SW480 (cell line): Measurements from ENCODE around the gene CCDC127.

Experiments
- DNase-seq: peaks from one replicate; pipeline ENCODE4 v3.0.0-alpha.2; 2016; ENCODE audit warnings: low spot score

Gene CCDC127

DNA sequence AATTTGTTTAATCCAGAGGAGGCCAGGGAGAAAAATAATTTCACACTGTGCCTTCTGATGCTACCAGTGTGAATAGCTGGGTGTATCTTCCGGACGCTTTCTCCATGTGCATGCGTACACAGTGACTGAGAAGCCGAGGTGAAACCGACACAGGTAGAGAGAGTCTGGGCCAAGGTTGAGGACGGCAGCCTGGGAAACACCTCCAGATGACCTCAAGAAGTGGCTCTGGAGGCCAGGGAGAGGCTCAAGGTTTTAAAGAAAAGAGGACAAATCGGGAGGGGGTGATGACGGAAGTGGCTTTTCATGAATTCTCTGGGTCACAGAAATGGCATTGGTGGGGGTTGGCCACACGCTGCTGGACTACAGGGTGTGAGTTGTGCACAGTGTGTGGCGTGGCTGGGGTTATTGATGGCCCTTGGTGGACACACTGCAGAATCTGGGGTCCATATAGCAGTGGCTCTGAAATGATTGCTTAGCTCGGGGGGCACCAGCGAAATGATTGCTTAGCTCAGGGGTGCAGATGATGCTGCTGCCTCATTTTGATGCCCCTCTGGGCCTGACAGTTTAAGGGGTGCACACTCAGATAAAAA, 60.7 kb downstream of the CCDC127 start:
- DNase-seq, result no peak

DNA sequence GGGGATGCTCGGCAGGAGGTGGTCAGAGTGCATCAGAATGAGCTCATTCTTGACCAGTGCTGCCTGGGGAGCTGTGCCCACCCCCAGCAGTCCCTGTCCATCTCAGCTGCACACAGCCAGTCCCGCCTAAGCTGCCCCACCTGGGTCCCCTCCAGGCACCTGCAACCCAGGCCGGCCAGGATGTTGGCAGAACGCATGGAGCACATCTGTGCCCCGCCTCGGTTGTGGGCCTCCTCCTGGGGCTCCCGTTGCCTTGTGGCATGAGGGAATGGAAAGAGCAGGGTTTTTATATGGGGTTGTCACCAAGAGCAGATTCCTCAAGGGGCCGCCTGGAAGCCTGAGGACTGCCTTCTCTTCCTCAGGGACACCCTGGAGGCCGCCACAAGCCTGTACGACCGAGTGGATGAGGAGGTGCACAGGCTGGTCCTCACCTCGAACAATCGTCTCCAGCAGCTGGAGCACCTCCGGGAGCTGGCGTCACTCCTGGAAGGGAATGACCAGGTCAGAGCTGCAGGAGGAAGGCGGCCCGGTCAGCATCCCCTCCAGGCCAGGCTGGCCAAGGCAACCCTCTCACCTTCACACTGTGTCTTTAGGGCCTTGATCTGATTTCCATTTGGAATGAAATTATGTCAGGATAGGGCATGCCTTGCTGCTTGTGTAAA, 61.4 kb downstream of the CCDC127 start:
- no peak for DNase-seq

DNA sequence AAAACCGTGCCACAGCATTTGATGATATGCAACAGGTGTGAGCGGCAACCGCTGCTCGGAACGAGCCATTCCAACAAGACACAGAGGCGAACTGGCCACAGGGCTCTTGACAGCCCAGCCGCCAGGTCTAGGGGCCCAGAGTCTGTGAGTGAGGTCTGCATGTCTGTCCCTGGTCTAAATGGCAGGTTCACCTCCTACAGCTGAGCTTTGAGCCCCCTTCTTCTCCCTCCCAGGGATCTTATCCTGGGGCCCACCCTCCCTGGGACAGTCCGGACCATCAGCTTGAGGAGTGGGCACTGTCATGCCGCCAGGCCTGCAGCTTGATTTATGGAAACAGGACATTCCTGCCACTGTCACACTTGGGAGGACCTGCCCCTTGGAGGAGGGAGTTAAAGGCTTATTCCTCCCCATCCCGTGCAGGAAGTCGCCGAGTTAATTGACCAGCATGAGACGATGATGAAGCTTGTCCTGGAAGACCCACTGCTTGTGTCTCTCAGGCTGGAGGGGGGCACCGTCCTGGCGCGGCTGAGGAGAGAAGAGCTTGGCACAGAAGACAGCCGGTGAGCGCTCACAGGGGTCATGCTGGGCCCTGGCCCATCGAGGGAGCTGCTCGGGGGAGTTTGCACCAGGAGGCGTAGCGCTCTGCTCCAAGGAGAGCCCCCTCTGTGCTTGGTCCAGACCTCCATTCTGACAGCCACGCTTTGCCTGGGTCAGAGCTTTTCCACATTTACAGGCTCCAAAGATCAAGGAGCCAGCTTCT, 62.1 kb downstream of the CCDC127 start:
- no peak for DNase-seq

DNA sequence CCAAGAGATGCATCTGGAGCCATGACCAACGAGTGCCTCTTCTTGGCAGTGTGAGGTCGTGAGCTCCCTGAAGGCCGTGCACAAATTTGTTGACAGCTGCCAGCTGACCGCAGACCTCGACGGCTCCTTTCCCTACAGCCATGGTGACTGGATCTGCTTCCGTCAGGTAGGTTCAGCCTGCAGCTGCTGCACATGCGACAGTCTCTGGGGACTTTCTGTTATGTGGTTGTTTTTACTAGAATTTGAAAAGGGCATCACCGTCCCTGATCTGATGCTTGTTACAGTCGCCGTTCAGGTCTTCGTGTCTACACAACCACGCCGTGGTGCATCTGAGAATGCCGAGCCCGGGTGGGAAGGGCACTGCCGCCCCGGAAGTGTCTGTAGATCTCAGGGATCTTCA, 63.1 kb downstream of the CCDC127 start:
- DNase-seq, result no peak

DNA sequence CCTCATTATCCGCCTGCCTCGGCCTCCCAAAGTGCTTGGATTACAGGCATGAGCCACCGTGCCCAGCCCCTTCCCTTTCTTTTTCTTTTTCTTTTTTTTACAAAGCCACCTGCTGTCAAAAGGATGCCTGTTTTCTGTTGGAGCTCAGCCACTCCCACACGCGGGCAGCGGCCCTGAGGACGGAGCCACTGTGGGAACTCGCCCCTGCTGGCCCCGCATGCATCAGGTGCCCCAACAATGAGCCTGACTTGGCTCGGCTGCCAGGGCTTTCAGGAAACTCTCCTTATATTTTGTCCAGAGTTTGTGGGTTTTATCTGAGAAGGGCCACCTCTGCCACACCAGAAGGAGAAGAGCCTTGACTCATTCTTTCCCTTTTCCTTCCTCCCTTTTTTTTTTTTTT, 63.7 kb downstream of the CCDC127 start:
- no peak for DNase-seq

DNA sequence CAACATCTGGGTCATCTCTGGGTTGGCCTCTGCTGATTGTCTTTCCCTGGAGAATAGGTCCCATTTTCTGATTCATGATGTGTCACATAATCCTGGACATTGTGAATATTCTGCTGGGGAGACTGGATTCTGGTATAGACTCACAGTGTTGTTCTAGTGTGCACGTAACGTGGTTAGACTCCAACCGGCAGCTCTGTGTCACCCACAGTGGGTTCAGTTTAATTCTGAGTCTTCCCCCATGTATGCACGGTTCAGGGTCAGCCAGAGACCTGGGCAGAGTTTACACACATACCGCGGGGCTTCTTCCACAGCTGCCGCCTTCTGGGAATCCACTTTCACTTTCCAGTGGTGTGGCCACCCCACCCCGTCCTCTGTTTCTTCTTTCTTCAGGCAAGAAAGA, 64.7 kb downstream of the CCDC127 start:
- no peak for DNase-seq

DNA sequence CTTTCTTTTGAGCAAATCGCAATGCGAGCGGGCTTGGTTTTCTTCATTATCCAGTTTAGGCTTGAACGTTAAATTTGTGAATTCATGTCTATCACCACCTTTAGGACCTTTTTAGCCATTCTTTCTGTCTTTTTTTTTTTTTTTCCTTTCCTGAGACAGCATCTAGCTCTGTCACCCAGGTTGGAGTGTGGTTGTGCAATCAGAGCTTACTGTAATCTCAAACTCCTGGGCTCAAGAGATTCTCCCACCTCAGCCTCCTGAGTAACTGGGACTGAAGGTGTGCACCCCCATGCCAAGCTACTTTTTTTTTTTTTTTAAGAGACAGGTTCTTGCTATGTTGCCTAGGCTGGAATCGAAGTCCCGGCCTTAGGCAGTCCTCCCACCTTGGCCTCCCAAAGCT, 65.9 kb downstream of the CCDC127 start:
- DNase-seq, result no peak

DNA sequence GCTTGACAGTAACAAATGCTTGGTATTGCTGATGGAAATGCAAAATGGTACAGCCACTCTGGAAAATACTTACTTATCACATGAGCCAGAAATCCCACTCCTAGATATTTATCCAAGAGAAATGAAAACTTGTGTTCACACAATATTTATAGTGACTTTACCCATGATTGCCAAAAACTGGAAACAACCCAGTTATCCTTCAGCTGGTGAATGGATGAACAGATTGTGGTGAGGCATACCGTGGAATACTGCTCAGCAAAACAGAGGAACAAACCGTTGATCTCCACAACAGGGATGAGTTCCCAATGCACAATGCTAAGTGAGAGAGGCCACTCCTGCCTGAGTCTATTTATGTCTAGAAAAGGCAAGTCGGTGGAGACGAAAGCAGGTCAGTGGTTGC, 67.2 kb downstream of the CCDC127 start:
- DNase-seq, result no peak

DNA sequence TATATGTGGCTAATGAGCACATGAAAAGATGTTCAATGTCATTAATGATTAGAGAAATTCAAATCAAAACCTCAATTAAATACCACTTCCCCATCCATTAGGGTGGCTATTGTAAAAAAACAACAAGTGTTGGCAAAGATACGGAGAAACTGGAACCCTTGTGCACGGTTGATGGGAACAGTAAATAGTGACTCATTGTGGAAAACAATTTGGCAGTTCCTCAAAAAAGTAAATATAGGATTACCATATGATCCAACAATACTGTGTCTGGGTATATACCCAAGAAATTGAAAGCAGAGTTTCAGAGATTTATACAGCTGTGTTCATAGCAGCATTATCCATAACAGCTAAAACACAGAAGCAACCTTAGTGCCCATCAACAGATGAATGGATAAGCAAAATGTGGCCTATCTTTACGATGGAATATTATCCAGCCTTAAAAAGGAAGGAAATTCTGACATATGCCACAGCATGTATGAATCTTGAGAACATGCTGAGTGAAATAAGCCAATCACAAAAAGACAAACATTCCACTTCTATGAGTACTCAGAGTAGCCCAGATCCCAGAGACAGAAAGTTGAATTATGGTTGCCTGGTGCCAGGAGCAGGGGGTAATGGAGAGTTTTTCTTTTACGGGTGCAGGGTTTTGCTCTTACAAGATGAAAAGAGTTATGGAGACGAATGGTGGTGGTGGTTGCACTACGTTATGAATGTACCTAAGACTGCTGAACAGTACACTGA, 68.0 kb downstream of the CCDC127 start:
- DNase-seq, result no peak

DNA sequence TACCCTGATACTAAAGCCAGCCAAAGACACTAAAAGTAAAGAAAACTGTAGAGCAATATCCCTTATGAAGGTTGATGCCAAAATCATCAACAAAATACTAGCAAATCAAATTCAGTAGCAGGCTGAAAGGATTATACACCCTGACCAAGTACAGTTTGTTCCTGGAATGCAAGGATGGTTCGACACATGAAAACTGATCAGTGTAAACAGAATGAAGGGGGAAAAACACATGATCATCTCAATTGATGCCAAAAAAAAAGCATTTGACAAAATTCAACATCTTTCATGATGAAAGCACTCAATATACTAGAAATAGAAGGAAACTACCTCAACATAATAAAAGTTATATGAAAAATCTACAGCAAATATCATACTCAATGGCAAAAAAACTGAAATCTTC, 70.2 kb downstream of the CCDC127 start:
- DNase-seq, result no peak
